GM13976 (cell line): ENCODE data around the gene EGFL8.

ENCODE experiments used
- DNase-seq: peaks from one replicate; pipeline ENCODE4 v3.0.0; 2012; ENCODE audit warnings: low spot score
- CTCF ChIP-seq: IDR thresholded peaks from 2 replicates; pipeline ENCODE4 v1.5.1; 2012; ENCODE audit warnings: borderline replicate concordance, mild to moderate bottlenecking; ENCODE audit not compliant: insufficient read depth; ENCODE audit errors: extremely low read depth, missing control alignments, control extremely low read depth
- in situ Hi-C: fragments of 300-500 bp; cut with MboI; formaldehyde crosslinking; loops from one replicate; pipeline ENCODE4 v1.12.0; 2022; ENCODE audit warnings: low sequenced_read_pairs, mixed read lengths, inconsistent platforms; ENCODE audit not compliant: unreplicated experiment

The EGFL8 gene

GRCh38 chr6:32149092-32149755 lies 15.2 kb upstream of the EGFL8 start:
- no peak for DNase-seq
- TF ChIP-seq CTCF = no peak
- in situ Hi-C loops = no loop called here

GRCh38 chr6:32149932-32150870 lies 14.2 kb upstream of the EGFL8 start:
- in situ Hi-C loops = no loop called here
- peak; percentile 18 for DNase-seq
- TF ChIP-seq CTCF = no peak

GRCh38 chr6:32151181-32151862 lies 13.1 kb upstream of the EGFL8 start:
- in situ Hi-C loops = no loop called here
- TF ChIP-seq CTCF = no peak
- no peak for DNase-seq

GRCh38 chr6:32151863-32152768 lies 12.3 kb upstream of the EGFL8 start, which contains the start of gene PRRT1:
Gene PRRT1 (minus strand): TSS chr6:32151939. CDS start chr6:32151827, 112 bp downstream.
- no peak for DNase-seq
- in situ Hi-C loops = no loop called here
- TF ChIP-seq CTCF = no peak

- TF ChIP-seq CTCF = no peak
- DNase-seq = no peak
- in situ Hi-C loops = no loop called here
Measured at GRCh38 chr6:32152769-32153563, 11.4 kb upstream of the EGFL8 start.
